ENCODE measurements around the gene SACM1L.

Gene SACM1L

GRCh38 chr3:45771831-45772230, 82.6 kb downstream of the SACM1L start:
- DNase-seq (ENCODE audit: low read depth): no peak

- DNase-seq (ENCODE audit: low read depth): no peak
Measured at GRCh38 chr3:45772341-45773035, 83.3 kb downstream of the SACM1L start.

GRCh38 chr3:45773072-45773471, 83.9 kb downstream of the SACM1L start:
- no peak for DNase-seq (ENCODE audit: low read depth)

GRCh38 chr3:45773714-45774449, 84.7 kb downstream of the SACM1L start:
- no peak for DNase-seq (ENCODE audit: low read depth)

GRCh38 chr3:45774581-45775521, 85.7 kb downstream of the SACM1L start:
- DNase-seq (ENCODE audit: low read depth): no peak

GRCh38 chr3:45775571-45776300, 86.5 kb downstream of the SACM1L start:
- no peak for DNase-seq (ENCODE audit: low read depth)

- no peak for DNase-seq (ENCODE audit: low read depth)
Measured at GRCh38 chr3:45776301-45776595, 87.1 kb downstream of the SACM1L start.

- no peak for DNase-seq (ENCODE audit: low read depth)
Measured at GRCh38 chr3:45776611-45777010, 87.4 kb downstream of the SACM1L start.

GRCh38 chr3:45777111-45777745, 88.0 kb downstream of the SACM1L start:
- DNase-seq (ENCODE audit: low read depth): no peak

- DNase-seq (ENCODE audit: low read depth): no peak
Measured at GRCh38 chr3:45777746-45778386, 88.7 kb downstream of the SACM1L start.

- no peak for DNase-seq (ENCODE audit: low read depth)
Measured at GRCh38 chr3:45778761-45779201, 89.6 kb downstream of the SACM1L start.

GRCh38 chr3:45779746-45780735, 90.8 kb downstream of the SACM1L start:
- DNase-seq (ENCODE audit: low read depth): no peak

GRCh38 chr3:45781271-45781670, 92.1 kb downstream of the SACM1L start:
- no peak for DNase-seq (ENCODE audit: low read depth)

GRCh38 chr3:45781841-45782240, 92.6 kb downstream of the SACM1L start:
- DNase-seq (ENCODE audit: low read depth): no peak

GRCh38 chr3:45782381-45782780, 93.2 kb downstream of the SACM1L start:
- DNase-seq (ENCODE audit: low read depth): no peak

GRCh38 chr3:45783667-45784066, 94.5 kb downstream of the SACM1L start:
- DNase-seq (ENCODE audit: low read depth): no peak

- DNase-seq (ENCODE audit: low read depth): no peak
Measured at GRCh38 chr3:45785605-45786150, 96.5 kb downstream of the SACM1L start.

- DNase-seq (ENCODE audit: low read depth): no peak
Measured at GRCh38 chr3:45786801-45787495, 97.8 kb downstream of the SACM1L start.

- DNase-seq (ENCODE audit: low read depth): no peak
Measured at GRCh38 chr3:45787551-45787950, 98.4 kb downstream of the SACM1L start.

Measured in GM04504 (cell line).